Endothelial cell of umbilical vein (primary cell): ENCODE results near the gene FRY. TPM values are rescaled to one million over a fixed set of nuclear protein-coding genes. Genes with fewer than 3 reads are reported as not detected.

ENCODE experiments used
- BruUV-seq: library from RNA; stranded (reverse); fragments of 400-500 nt; replicated peaks from 2 replicates; lab custom pipeline; 2021; lab: Mats Ljungman, UMichigan
- CTCF ChIA-PET: fragments of 300-600, 350-600 bp; sonication (Branson Sonifier 250); formaldehyde crosslinking; loops from one replicate; lab custom pipeline; 2021; ENCODE audit warnings: antibody characterized with exemption, inconsistent platforms; lab: Charles Lee
- POLR2A ChIA-PET: fragments of 300-600, 350-600 bp; sonication (Branson Sonifier 250); formaldehyde crosslinking; loops from one replicate; lab custom pipeline; 2021; ENCODE audit warnings: antibody characterized with exemption, inconsistent platforms; lab: Charles Lee
- DNase-seq: peaks from one replicate; pipeline ENCODE4 v3.0.0-alpha.2; 2011; ENCODE audit warnings: low read depth, low spot score
- FAIRE-seq: peaks from 2 replicates; lab custom pipeline; 2011; peaks lifted over from hg19 to GRCh38; lab: Jason Lieb, UNC
- H2AFZ ChIP-seq: 2 replicates; pipeline ENCODE4 v1.6.0; 2012; ENCODE audit warnings: low read depth, low read length, control low read depth, inconsistent platforms
- H3K27ac ChIP-seq: 2 replicates; pipeline ENCODE4 v1.5.1; 2011; ENCODE audit warnings: low read depth, mild to moderate bottlenecking, control low read depth, low read length, moderate library complexity; ENCODE audit not compliant: insufficient read depth
- H3K27me3 ChIP-seq, 2 experiments: 2 replicates each; pipeline versions ENCODE4 v1.6.0 to v1.6.1; 2011; ENCODE audit warnings: low read length in 2 of 2, mixed read lengths in 1 of 2; ENCODE audit not compliant: control insufficient read depth in 2 of 2, insufficient read depth in 2 of 2
- H3K36me3 ChIP-seq, 2 experiments: 2 replicates in 1 of 2; 3 replicates in 1 of 2; pipeline ENCODE4 v1.5.1; 2011; ENCODE audit warnings: low read length in 2 of 2, mild to moderate bottlenecking in 1 of 2, moderate library complexity in 1 of 2; ENCODE audit not compliant: control insufficient read depth in 2 of 2, insufficient read depth in 2 of 2; ENCODE audit errors: extremely low read depth in 1 of 2
- H3K4me1 ChIP-seq: 3 replicates; pipeline ENCODE4 v1.5.1; 2011; ENCODE audit warnings: mild to moderate bottlenecking, low read length; ENCODE audit not compliant: control insufficient read depth, insufficient read depth; ENCODE audit errors: extremely low read depth
- H3K4me2 ChIP-seq: 2 replicates; pipeline ENCODE4 v1.6.1; 2011; ENCODE audit warnings: low read length, control low read depth, mixed read lengths; ENCODE audit not compliant: insufficient read depth
- H3K4me3 ChIP-seq, 3 experiments: fragments of 200-600 bp in 1 of 3; sonication (generic), shearing (Covaris generic) in 1 of 3; replicated peaks in 1 of 3; 2 replicates each; pipeline ENCODE4 v1.5.1; 2011 to 2016; ENCODE audit warnings: control low read depth in 3 of 3, low read length in 3 of 3, mild to moderate bottlenecking in 2 of 3, inconsistent platforms in 1 of 3, low read depth in 1 of 3, moderate library complexity in 1 of 3; ENCODE audit not compliant: insufficient read depth in 1 of 3
- H3K79me2 ChIP-seq: 2 replicates; pipeline ENCODE4 v1.6.0; 2012; ENCODE audit warnings: low read length, inconsistent platforms; ENCODE audit not compliant: control insufficient read depth, insufficient read depth
- H3K9ac ChIP-seq: replicated peaks from 2 replicates; pipeline ENCODE3; 2011; ENCODE audit warnings: low read length, control low read depth; ENCODE audit not compliant: insufficient read depth; ENCODE audit errors: extremely low read depth
- H3K9me1 ChIP-seq: replicated peaks from 3 replicates; pipeline ENCODE4 v1.6.0; 2011; ENCODE audit warnings: mild to moderate bottlenecking, low read length; ENCODE audit not compliant: control insufficient read depth, insufficient read depth; ENCODE audit errors: extremely low read depth
- H3K9me3 ChIP-seq: replicated peaks from 2 replicates; pipeline ENCODE4 v1.5.1; 2012; ENCODE audit warnings: low read length, inconsistent platforms; ENCODE audit not compliant: control insufficient read depth, insufficient read depth
- H4K20me1 ChIP-seq: replicated peaks from 2 replicates; pipeline ENCODE3; 2011; ENCODE audit warnings: mild to moderate bottlenecking, low read length; ENCODE audit not compliant: control insufficient read depth, insufficient read depth; ENCODE audit errors: extremely low read depth
- EZH2 ChIP-seq: IDR thresholded peaks from 2 replicates; pipeline ENCODE4 v1.6.1; 2012; ENCODE audit warnings: borderline replicate concordance, low read depth, mild to moderate bottlenecking, moderate library complexity, low read length, inconsistent platforms; ENCODE audit not compliant: severe bottlenecking
- JUN ChIP-seq: IDR thresholded peaks from 2 replicates; pipeline ENCODE4 v1.6.1; 2011; ENCODE audit warnings: borderline replicate concordance, low read depth; ENCODE audit not compliant: insufficient read length, insufficient read depth
- POLR2A ChIP-seq: IDR thresholded peaks from 2 replicates; pipeline ENCODE4 v1.6.1; 2012; ENCODE audit warnings: low read depth, mild to moderate bottlenecking, control low read depth, low read length
- dilution Hi-C: fragments of 300-500 bp; cut with MboI; formaldehyde crosslinking; loops from one replicate; pipeline ENCODE4 v1.15.0; 2019; ENCODE audit warnings: low sequenced_read_pairs; ENCODE audit not compliant: extremely low pct_ligation_motif_present
- intact Hi-C: fragments of 100-400 bp; cut with micrococcal nuclease; formaldehyde crosslinking; loops from one replicate; pipeline ENCODE4 v1.10.0; 2022
- polyA plus RNA-seq, 4 experiments: library from polyadenylated mRNA; depleted of rRNA in 3 of 4; stranded (reverse) in 3 of 4; unstranded in 1 of 4; fragments of >200 nt; gene quantifications; 2 replicates each; pipeline versions ENCODE4 v1.2.1 to v1.2.3, GENCODE V29; 2011 to 2012; ENCODE audit warnings: missing spikeins in 1 of 4
- total RNA-seq: library from RNA; stranded (reverse); gene quantifications from 2 replicates; pipeline ENCODE4 v1.2.3, GENCODE V29; 2021
- TF ChIP-seq, protein P1 (sequence below), 2 donors: IDR thresholded peaks; 1 replicate in 1 of 2; 2 replicates in 1 of 2; pipeline ENCODE4 v1.5.1; 2011; ENCODE audit warnings: low read length in 2 of 2, mild to moderate bottlenecking in 2 of 2, moderate library complexity in 2 of 2, control low read depth in 1 of 2, inconsistent platforms in 1 of 2, low read depth in 1 of 2; ENCODE audit not compliant: insufficient read depth in 1 of 2; ENCODE audit errors: extremely low read depth in 1 of 2
- TF ChIP-seq, protein P2 (sequence below): IDR thresholded peaks from 2 replicates; pipeline ENCODE4 v1.6.1; 2011; ENCODE audit not compliant: insufficient read depth, insufficient read length

Gene FRY
- total and polyA plus RNA-seq, 2 donors (not counting 3 experiments of a cell fraction or from before 2014, with no cell fraction given), result 57.3 to 75.8 TPM

DNA sequence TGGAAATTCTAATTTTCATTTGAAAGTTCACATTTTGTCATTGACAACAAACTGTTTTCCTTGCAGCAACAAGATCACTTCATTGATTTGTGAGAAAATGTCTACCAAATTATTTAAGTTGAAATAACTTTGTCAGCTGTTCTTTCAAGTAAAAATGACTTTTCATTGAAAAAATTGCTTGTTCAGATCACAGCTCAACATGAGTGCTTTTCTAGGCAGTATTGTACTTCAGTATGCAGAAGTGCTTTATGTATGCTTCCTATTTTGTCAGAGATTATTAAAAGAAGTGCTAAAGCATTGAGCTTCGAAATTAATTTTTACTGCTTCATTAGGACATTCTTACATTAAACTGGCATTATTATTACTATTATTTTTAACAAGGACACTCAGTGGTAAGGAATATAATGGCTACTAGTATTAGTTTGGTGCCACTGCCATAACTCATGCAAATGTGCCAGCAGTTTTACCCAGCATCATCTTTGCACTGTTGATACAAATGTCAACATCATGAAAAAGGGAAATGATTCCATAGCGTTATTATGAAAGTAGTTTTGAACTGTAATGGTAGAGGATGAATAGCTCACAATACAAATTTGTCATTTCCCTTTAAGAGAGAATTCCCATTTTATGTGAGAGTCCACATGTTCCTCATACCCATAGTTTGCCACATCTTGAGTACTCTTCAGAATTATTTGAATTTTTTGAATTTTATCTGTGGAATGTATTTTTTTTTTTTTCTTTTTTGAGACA is 286.3 kb downstream of the FRY start:
- Histone ChIP-seq H3K36me3 (no peaks in the 10 kb centered on the region), H3K4me2 (peak overlapping the region; percentile 8), H3K9me1 (no peaks in the 10 kb centered on the region), H3K4me3 (no peak overlapping the region), H3K9ac (no peak overlapping the region), H4K20me1 (no peaks in the 10 kb centered on the region), H3K79me2 (peaks cover 6% of the 10 kb centered on the region), H3K27me3 (no peaks in the 10 kb centered on the region), H3K9me3 (no peaks in the 10 kb centered on the region), H3K27ac (no peak overlapping the region), H2AFZ (no peak overlapping the region), H3K4me1 (peaks cover 14% of the 10 kb centered on the region)
- dilution Hi-C loops, result no loop called here
- ChIA-PET POLR2A (interaction anchor here (0.6 kb wide), 1 partner anchor 286 kb away, joined by 3 read pairs; the partner anchor contains the start of gene FRY), CTCF (interaction anchor here (0.9 to 1.0 kb wide), 3 partner anchors 9 to 72 kb away, joined by 3 to 4 read pairs (median 3); no protein-coding TSS in a partner anchor)
- TF ChIP-seq, protein P1, sequence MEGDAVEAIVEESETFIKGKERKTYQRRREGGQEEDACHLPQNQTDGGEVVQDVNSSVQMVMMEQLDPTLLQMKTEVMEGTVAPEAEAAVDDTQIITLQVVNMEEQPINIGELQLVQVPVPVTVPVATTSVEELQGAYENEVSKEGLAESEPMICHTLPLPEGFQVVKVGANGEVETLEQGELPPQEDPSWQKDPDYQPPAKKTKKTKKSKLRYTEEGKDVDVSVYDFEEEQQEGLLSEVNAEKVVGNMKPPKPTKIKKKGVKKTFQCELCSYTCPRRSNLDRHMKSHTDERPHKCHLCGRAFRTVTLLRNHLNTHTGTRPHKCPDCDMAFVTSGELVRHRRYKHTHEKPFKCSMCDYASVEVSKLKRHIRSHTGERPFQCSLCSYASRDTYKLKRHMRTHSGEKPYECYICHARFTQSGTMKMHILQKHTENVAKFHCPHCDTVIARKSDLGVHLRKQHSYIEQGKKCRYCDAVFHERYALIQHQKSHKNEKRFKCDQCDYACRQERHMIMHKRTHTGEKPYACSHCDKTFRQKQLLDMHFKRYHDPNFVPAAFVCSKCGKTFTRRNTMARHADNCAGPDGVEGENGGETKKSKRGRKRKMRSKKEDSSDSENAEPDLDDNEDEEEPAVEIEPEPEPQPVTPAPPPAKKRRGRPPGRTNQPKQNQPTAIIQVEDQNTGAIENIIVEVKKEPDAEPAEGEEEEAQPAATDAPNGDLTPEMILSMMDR (IDR thresholded peaks at IDR 0.05; ENCODE audit: extremely low read depth in 1 of 2, insufficient read depth in 1 of 2, low read depth in 1 of 2, low read length in 2 of 2), result no peak
- DNase-seq (no peak), FAIRE-seq (no peak)
- intact Hi-C loops, result loop anchor here (5.0 to 10.0 kb wide), 3 partner anchors 217 to 286 kb away; partner anchors contain the start of genes FRY, N4BP2L2 and PDS5B
- no TSS peak for BruUV-seq

DNA sequence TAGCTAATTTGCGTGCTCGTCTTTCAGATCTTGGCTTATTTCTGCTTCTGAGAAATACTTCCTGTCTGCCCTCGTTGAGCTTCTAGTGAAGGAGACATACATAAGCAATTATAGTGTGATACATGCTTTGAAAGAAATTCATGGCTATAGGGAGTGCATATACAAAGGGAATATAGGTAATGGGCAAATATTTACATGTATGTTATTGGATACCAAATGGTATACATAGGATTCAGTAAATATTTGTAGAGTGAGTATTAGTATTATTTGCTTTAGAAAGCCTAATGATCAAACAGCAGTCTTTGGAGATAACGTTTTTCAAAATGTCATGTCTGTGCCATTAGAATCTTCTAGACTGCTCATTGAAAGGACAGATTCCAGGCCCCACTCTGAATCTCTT is 289.0 kb downstream of the FRY start:
- no peak overlapping the region for H3K4me3 ChIP-seq
- no peaks in the 10 kb centered on the region for H4K20me1 ChIP-seq
- H3K4me2 ChIP-seq, result no peak overlapping the region
- dilution Hi-C loops (no loop called here), intact Hi-C loops (no loop called here)
- BruUV-seq, result no TSS peak
- no peak overlapping the region for H3K27ac ChIP-seq
- H3K79me2 ChIP-seq, result peaks cover 6% of the 10 kb centered on the region
- ChIA-PET CTCF (no interaction called here), POLR2A (no interaction called here)
- H3K9ac ChIP-seq, result no peak overlapping the region
- H3K9me3 ChIP-seq, result no peaks in the 10 kb centered on the region
- TF ChIP-seq, protein P2, sequence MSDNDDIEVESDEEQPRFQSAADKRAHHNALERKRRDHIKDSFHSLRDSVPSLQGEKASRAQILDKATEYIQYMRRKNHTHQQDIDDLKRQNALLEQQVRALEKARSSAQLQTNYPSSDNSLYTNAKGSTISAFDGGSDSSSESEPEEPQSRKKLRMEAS, result no peak
- TF ChIP-seq JUN (no peak), EZH2 (no peak), POLR2A (no peak)
- TF ChIP-seq, protein P1 (IDR thresholded peaks at IDR 0.05; ENCODE audit: extremely low read depth in 1 of 2, insufficient read depth in 1 of 2, low read depth in 1 of 2, low read length in 2 of 2), result no peak
- H3K9me1 ChIP-seq, result no peaks in the 10 kb centered on the region
- DNase-seq, result no peak
- H2AFZ ChIP-seq, result no peak overlapping the region
- H3K27me3 ChIP-seq, result no peaks in the 10 kb centered on the region
- FAIRE-seq, result no peak
- peaks cover 0 to 3% of the 10 kb centered on the region in 2 experiments for H3K36me3 ChIP-seq
- peaks cover 7% of the 10 kb centered on the region for H3K4me1 ChIP-seq
